GM23248 (cell line): Measurements from ENCODE around the gene THG1L.

Experiments used
- EZH2 ChIP-seq: fragments of 200-600 bp; sonication (generic); IDR thresholded peaks from 2 replicates; pipeline ENCODE4 v1.6.1; 2018; ENCODE audit warnings: antibody characterized with exemption, mild to moderate bottlenecking; ENCODE audit not compliant: insufficient read depth, poor library complexity, severe bottlenecking
- EZH2phosphoT487 ChIP-seq: fragments of 200-600 bp; sonication (generic); IDR thresholded peaks from 2 replicates; pipeline ENCODE4 v1.6.1; 2018; ENCODE audit warnings: antibody characterized with exemption, moderate library complexity, mild to moderate bottlenecking, low read depth; ENCODE audit not compliant: insufficient read depth

DNA sequence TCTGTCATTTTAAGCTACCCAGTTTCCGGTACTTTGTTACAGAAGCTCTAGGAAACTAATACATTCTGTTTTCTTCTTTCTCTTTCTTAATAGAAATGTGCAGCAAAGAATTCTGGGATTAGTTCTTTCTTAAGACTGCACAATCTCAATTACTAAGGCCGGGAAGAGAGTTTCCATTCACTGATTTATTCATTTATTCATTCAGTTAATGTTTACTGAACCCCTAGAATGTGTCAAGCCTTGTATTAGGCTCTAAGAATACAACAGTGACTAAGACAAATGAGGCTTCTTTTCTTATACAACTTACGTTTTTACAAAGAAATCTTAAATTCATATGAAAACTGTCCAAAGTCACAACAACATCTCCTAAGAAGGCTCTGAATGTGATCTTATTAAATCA is 27.5 kb upstream of the THG1L start:
- no peak for TF ChIP-seq EZH2phosphoT487
- TF ChIP-seq EZH2 = no peak
